Urinary bladder (tissue), 4 donors: ENCODE data around the gene ARMH1. TPM values are rescaled to one million over a fixed set of nuclear protein-coding genes. Genes with fewer than 3 reads are reported as not detected.
"Not testable (repeated sequence)": the region's sequence is repeated elsewhere in the genome, so short reads cannot be mapped to it uniquely, and the experiment has no call there.

Experiments used
- DNase-seq: peaks from one replicate; pipeline ENCODE4 v3.0.0-alpha.2; 2015; ENCODE audit errors: extremely low spot score
- H3K27ac ChIP-seq: one replicate; pipeline ENCODE4 v1.5.1; 2013; ENCODE audit warnings: low read depth, mild to moderate bottlenecking, moderate library complexity
- H3K36me3 ChIP-seq: one replicate; pipeline ENCODE4 v1.6.1; 2013; ENCODE audit warnings: mild to moderate bottlenecking, moderate library complexity; ENCODE audit not compliant: insufficient read depth
- H3K4me1 ChIP-seq: one replicate; pipeline ENCODE4 v1.6.1; 2013; ENCODE audit warnings: mild to moderate bottlenecking, moderate library complexity; ENCODE audit not compliant: insufficient read depth
- H3K4me3 ChIP-seq: one replicate; pipeline ENCODE4 v1.5.1; 2013; ENCODE audit warnings: low read depth, low read length
- WGBS: extraction: QIAGEN DNeasy Blood & Tissue Kit; methylation state at CpG from one replicate; pipeline ENCODE4 v1.1.7; 2013; 5-methylcytosine and 5-hydroxymethylcytosine counted together
- polyA plus RNA-seq: library from polyadenylated mRNA; stranded (reverse); fragments of 200-250 nt; gene quantifications from one replicate; pipeline ENCODE4 v1.2.3, GENCODE V29; 2013
- total RNA-seq: library from RNA; depleted of rRNA; stranded (reverse); fragments of >200 nt; gene quantifications from one replicate; pipeline ENCODE4 v1.2.3, GENCODE V29; 2014
- donor health status: healthy with polysubstance abuse.
- donor health status: healthy.

Gene ARMH1
- total and polyA plus RNA-seq, 2 donors = 1.4 to 3.5 TPM

GRCh38 chr1:44699375-44699774 is 24.9 kb downstream of the ARMH1 start:
- H3K27ac ChIP-seq, H3K36me3 ChIP-seq, DNase-seq, H3K4me3 ChIP-seq, H3K4me1 ChIP-seq: not testable (repeated sequence)
- 90% methylated on average over 9 of the region's 9 CpGs for WGBS

- no peaks in the 10 kb centered on the region for H3K4me1 ChIP-seq
- DNase-seq = no peak
- no peak overlapping the region for H3K4me3 ChIP-seq
- no peaks in the 10 kb centered on the region for H3K36me3 ChIP-seq
- H3K27ac ChIP-seq = no peak overlapping the region
- WGBS = 57% methylated on average over 1 of the region's 1 CpG
Observed at GRCh38 chr1:44700573-44700972, 26.1 kb downstream of the ARMH1 start.

- WGBS = 68% methylated on average over 7 of the region's 7 CpGs
- DNase-seq = no peak
- Histone ChIP-seq H3K4me1 (no peaks in the 10 kb centered on the region), H3K36me3 (no peaks in the 10 kb centered on the region), H3K4me3 (no peak overlapping the region), H3K27ac (no peak overlapping the region)
Observed at GRCh38 chr1:44701141-44701573, 26.6 kb downstream of the ARMH1 start.

GRCh38 chr1:44705470-44705869 is 31.0 kb downstream of the ARMH1 start:
- WGBS = 73% methylated on average over 6 of the region's 6 CpGs
- Histone ChIP-seq H3K36me3 (no peaks in the 10 kb centered on the region), H3K4me3 (no peak overlapping the region), H3K4me1 (no peaks in the 10 kb centered on the region), H3K27ac (no peak overlapping the region)
- no peak for DNase-seq

- no peaks in the 10 kb centered on the region for H3K36me3 ChIP-seq
- no peak overlapping the region for H3K27ac ChIP-seq
- H3K4me3 ChIP-seq = no peak overlapping the region
- no peaks in the 10 kb centered on the region for H3K4me1 ChIP-seq
- DNase-seq = no peak
- 85% methylated on average over 2 of the region's 2 CpGs for WGBS
Observed at GRCh38 chr1:44705938-44706337, 31.4 kb downstream of the ARMH1 start.

- Histone ChIP-seq H3K27ac (no peak overlapping the region), H3K4me1 (no peaks in the 10 kb centered on the region), H3K36me3 (no peaks in the 10 kb centered on the region), H3K4me3 (no peak overlapping the region)
- 92% methylated on average over 6 of the region's 6 CpGs for WGBS
- DNase-seq = no peak
Observed at GRCh38 chr1:44707112-44707881, 32.8 kb downstream of the ARMH1 start.

- Histone ChIP-seq H3K4me3 (no peak overlapping the region), H3K36me3 (no peaks in the 10 kb centered on the region), H3K27ac (no peak overlapping the region), H3K4me1 (no peaks in the 10 kb centered on the region)
- no peak for DNase-seq
- 42% methylated on average over 15 of the region's 15 CpGs for WGBS
Observed at GRCh38 chr1:44707959-44708831, 33.7 kb downstream of the ARMH1 start.

GRCh38 chr1:44713321-44713781 is 38.8 kb downstream of the ARMH1 start:
- no peak overlapping the region for H3K4me3 ChIP-seq
- H3K4me1 ChIP-seq = no peaks in the 10 kb centered on the region
- no peak overlapping the region for H3K27ac ChIP-seq
- 57% methylated on average over 6 of the region's 6 CpGs for WGBS
- H3K36me3 ChIP-seq = no peaks in the 10 kb centered on the region
- DNase-seq = no peak

GRCh38 chr1:44714532-44714931 is 40.0 kb downstream of the ARMH1 start:
- WGBS = 86% methylated on average over 7 of the region's 7 CpGs
- Histone ChIP-seq H3K4me3 (no peak overlapping the region), H3K36me3 (no peaks in the 10 kb centered on the region), H3K27ac (no peak overlapping the region), H3K4me1 (no peaks in the 10 kb centered on the region)
- no peak for DNase-seq

- no peak overlapping the region for H3K4me3 ChIP-seq
- no peaks in the 10 kb centered on the region for H3K36me3 ChIP-seq
- H3K27ac ChIP-seq = no peak overlapping the region
- H3K4me1 ChIP-seq = no peaks in the 10 kb centered on the region
- 11% methylated on average over 9 of the region's 9 CpGs for WGBS
- no peak for DNase-seq
Observed at GRCh38 chr1:44714944-44715571, 40.5 kb downstream of the ARMH1 start.

GRCh38 chr1:44717156-44717555 is 42.6 kb downstream of the ARMH1 start:
- Histone ChIP-seq H3K4me1 (no peaks in the 10 kb centered on the region), H3K4me3 (no peak overlapping the region), H3K36me3 (no peaks in the 10 kb centered on the region), H3K27ac (no peak overlapping the region)
- DNase-seq = no peak
- 75% methylated on average over 4 of the region's 4 CpGs for WGBS

- H3K4me3 ChIP-seq = no peak overlapping the region
- H3K4me1 ChIP-seq = no peaks in the 10 kb centered on the region
- H3K36me3 ChIP-seq = no peaks in the 10 kb centered on the region
- no peak overlapping the region for H3K27ac ChIP-seq
- WGBS = 28% methylated on average over 1 of the region's 1 CpG
- DNase-seq = no peak
Observed at GRCh38 chr1:44717653-44718052, 43.1 kb downstream of the ARMH1 start.

GRCh38 chr1:44718091-44718490 is 43.6 kb downstream of the ARMH1 start:
- no peaks in the 10 kb centered on the region for H3K4me1 ChIP-seq
- H3K27ac ChIP-seq = no peak overlapping the region
- H3K36me3 ChIP-seq = no peaks in the 10 kb centered on the region
- H3K4me3 ChIP-seq = no peak overlapping the region
- no peak for DNase-seq
- WGBS = 87% methylated on average over 6 of the region's 6 CpGs
